Left renal pelvis (tissue), 4 donors: ENCODE results near the gene C16orf95. TPM values are rescaled to one million over a fixed set of nuclear protein-coding genes. Genes with fewer than 3 reads are reported as not detected.

ENCODE experiments used
- DNase-seq, 4 donors: peaks; one replicate each; pipeline ENCODE4 v3.0.0-alpha.2; 2013; ENCODE audit warnings: low read depth in 4 of 4, low spot score in 3 of 4
- polyA plus RNA-seq, 4 donors: library from polyadenylated mRNA; unstranded; fragments of 120-200 nt; gene quantifications; one replicate each; pipeline ENCODE4 v1.2.1, GENCODE V29; 2013; ENCODE audit not compliant: insufficient read length in 4 of 4

The C16orf95 gene
- polyA plus RNA-seq, 4 donors: 2.5 to 4.2 (median 3.8) TPM

DNA sequence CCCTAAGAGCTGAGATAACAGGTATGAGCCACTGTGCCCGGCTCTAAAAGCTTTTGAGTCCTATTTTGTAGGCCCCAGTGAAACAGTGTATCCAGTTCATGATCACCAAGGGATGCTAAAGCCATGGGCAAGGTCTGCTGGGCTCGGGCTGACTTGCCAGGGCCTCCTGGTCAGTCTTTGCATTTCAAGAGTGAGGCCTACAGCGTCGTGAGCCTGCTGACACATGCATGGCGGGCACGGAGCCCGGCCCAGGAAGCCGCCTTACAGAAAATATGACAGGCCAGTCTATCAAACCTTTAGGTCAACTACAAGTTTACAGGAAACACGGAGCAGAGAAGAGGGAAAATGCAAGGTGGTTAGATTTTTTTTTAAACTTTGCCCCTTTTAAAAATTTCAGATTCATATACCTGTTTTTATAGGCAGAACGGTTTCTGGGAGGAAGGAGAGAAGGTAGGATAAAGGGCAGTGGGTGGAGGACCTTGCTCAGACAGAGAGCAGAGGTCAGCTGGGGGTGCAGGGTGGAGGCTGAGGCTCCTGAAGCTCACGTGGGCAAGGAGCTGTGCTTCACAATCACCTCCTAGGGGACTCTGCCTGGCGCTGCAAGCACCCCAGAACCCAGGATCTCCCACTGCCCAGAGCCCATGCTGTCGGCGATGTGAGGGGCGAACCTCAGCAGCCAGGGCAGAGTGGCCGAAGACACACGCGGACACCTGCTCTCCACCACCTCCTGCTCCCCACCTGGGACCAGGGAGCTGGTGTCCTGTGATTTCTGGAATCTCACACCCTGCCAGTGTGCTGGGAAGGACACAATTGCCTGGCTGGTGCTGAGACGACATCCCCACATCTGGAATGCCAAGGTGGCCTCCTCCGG is 21.3 kb downstream of the C16orf95 start:
- DNase-seq: no peak

DNA sequence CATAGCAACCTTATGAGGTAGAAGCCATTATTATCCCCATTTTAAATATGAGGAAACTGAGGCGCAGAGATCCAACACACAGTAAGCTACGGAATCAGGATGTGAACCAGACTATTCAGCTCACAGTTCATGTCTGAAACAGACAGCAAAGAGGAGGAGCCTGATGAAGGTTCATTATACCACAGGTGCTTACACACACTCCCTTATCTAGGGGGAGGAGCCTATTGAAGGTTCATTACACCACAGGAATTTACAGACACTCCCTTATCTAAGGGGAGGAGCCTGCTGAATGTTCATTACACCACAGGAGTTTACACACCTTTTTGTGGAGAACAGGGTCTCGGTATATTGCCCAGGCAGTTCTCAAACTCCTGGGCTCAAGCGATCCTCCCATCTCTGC is 21.9 kb downstream of the C16orf95 start:
- no peak for DNase-seq

DNA sequence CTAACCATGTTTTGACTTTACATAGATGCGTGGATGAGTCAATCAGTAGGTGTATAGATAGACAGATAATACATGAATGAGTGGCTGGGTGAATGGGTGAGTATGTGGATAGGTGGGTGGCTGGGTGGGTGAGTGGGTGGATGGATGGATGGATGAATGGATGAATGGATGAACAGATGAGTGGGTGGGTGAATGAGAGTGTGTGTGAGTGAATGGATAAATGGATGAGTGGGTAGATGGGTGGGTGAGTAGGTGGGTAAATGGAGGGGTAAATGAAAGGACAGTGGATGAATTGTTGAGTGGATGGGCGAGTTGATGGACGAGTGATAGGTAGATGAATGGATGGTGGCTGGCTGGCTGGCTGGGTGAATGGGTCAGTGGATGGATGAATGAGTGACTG is 23.2 kb downstream of the C16orf95 start:
- no peak for DNase-seq

DNA sequence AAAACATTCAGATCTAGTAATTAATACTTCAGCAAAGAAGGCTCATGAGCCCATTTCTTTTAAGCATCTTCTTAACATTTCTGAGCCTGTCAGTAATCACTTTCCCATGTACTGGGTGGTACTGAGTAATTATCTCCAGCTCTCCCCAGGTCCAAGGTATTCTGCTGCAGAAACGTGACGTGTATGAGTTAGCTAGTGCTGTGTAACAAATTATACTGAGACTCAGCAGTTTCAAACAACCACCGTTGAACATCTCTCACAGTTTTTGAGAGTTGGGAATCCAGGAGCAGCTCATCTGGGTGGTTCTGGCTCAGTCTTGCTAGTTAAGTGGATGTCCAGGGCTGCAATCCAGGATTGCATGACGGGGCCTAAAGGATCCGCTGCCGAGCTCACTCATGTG is 25.2 kb downstream of the C16orf95 start:
- DNase-seq: no peak

DNA sequence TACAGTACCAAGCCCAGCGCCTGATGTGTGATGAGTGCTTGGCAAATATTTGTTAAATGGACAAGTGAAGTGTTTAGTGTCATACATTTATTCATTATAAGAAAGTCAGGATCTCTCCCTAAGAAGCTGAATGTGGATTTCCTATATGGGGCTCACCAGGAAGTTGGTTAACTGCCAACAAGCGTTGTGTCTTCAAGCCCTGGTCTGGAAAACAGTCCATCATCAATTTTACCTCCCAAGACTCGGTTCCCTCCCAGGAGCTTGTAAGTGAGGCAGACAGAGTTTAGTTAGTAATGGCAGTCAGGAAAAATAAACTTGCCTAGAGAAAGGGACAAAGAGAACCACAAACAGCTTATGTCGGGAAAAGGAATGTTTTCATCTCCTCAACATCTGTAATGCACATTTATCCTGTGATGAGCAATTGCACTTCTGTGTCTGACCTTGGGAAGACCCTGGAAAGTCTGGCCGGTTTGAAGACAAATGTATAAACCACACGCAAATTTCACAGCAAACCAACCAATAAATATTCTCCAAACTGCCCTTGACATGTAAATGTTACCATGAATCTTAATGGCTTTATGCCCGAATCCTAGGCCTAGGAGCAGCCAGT is 28.3 kb downstream of the C16orf95 start:
- DNase-seq: no peak

DNA sequence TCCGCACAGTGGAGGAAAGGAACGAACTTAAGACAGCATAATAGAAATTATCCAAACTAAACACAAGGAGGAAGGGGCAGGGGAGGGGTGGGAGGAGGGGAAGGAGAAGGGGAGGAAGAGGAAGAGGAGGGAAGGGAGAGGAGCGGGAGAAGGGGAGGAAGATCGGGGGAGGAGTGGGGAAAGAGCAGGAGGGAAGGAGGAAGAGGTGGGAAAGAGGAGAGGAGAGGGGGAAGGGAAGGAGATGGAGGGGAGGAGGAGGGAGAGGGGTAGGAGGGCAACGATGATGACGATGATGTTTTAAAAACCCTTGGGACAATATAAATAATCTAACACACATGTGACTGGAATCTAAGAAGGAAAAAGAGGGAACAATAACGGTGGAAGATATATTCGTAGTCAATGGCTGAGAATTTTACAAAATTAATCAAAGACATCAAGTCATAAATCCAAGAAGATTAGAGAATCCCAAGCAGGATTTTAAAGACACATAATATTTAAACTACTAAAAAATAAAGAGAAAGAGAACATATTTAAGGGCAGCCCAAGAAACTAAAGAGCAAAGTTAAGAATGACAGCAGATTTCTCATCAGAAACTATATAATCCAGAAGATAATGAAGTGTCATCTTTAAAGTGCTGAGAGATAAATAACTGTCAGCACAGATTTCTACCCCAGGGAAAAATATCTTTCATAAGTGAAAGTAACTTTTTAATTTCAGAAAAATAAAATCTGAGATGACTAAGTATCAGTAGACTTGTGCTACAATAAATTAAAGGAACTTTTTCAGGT is 30.2 kb downstream of the C16orf95 start:
- DNase-seq: no peak

DNA sequence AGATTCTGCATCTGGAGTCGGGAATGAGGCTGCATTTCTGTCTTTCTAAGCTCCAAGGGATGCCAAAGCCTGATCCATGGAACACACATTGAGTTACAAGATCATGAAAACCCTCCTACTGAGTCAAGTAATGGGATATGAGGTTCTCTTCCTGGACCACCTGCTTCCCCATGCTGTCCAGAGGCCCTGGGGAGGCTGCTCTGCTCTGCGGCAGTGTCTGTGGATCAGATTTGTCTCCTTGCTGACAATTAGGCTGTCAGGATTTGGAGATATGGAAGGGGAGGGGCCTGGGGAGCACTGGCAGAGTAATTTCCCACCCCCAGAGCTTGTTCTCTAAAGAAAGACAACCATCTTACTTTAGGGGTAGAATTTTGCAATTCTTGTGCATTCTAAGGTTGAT is 33.0 kb downstream of the C16orf95 start:
- no peak for DNase-seq

DNA sequence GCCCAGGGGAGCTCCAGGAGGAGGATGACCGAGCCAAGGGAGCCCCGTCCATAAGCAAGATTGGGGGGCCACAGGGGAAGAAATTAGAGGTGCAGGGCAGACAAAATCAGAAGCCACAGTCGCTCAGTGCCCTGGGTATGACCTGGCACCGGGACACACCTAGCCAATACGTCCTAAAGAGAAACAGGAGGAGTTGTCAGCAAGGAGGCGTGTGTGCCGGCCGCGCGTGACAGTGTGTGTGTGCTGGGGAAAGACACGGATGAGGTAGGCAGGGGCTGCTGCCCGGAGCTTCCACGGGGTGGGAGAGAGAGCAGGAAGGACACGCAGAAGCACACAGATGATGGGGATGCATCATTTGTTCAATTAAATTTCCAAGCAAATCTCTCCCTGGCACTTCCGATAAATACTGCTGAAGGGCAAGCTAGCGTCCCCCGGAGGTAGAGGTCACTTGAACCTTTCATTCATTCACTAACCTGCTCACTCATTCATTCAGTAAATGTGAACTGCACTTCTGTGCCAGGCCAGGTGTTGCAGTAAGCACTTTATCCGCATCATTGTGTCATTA is 38.0 kb downstream of the C16orf95 start:
- no peak for DNase-seq

DNA sequence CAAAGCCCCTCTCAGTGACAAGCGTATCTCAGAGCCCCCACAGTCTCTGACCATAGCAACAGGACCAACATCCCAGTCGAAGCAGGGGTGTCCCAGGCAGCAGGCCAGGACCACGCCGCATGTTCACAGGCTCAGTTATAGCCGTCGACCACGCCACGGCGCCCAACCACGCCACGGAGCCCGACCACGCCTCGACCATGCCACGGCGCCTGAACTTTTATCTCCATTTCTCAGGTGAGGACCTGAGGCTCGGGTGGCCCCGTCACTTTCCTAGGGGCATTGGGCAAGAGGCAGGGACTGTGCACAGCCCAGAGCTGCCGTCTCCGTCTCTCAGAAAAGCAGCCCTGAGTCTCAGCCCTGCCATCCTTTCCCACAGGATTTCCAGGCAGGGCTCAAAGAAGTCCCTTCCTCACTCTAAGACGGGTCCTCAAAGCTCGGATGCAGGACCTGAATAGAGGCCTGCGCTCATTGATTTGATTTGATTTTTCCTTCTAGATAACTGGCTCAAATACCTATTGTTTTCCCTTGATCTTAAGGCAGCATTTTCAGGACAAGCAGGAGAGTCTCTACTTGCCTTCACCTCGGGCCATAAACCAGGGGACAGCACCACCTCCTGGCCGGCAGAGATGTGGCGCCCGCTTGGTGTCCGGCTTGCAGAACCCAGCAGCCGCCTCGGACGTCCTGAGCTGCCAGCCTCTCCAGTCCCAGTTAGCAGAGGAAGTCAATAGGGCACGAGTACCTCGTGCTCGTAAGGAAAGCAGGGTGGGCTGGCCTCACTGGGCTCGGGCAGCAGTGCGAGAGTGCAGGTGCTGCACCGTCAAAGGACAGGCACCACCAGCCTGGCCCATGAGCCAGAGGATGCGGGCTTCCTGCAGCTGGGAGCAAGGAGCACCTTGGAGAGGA is 38.8 kb downstream of the C16orf95 start:
- peak; percentile 60 to 67 (median 63) for DNase-seq

DNA sequence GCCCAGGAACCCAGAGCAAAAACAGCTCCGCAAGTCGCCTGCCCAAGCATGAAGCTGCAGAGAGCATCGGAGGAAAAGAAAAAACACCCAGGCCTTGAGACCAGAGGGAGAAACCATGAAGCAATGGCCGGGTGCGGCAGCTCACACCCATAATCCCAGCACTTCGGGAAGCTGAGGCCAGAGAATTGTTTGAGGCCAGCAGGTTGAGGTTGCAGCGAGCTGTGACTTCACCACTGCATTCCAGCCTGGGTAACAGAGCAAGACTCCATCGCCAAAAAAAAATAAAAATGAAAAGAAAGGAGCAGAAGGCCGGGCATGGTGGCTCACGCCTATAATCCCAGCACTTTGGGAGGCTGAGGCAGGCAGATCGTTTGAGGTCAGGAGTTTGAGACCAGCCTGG is 40.3 kb downstream of the C16orf95 start:
- DNase-seq: no peak

DNA sequence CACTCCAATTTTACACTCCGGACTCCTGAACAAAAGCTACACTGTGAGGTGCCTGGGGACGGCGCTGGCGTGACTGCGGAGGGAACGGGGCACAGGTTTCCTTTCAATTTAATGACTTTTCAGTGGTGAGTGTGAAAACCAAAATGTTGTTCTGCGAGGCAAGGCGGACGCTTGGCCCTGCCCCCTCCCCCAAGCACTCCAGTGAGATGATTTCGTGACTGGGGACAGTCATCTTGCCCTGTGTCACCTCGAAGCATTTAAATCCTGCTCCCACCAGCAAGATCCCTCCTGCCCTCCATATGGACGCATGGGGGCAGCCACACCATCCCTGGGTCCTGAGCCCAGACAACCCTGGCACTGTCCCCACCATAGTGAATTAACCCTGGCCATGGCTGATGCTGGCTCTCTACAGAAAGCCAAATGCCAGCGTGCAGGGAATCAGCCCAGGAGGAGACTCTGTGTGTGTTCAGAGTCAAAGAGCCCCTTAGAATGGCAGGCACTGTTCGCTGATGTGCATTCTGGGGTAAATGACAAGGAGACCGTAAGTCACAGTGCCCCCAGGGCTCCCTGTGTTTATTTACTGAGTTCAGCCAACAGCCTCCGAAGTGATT is 41.0 kb downstream of the C16orf95 start:
- no peak for DNase-seq

DNA sequence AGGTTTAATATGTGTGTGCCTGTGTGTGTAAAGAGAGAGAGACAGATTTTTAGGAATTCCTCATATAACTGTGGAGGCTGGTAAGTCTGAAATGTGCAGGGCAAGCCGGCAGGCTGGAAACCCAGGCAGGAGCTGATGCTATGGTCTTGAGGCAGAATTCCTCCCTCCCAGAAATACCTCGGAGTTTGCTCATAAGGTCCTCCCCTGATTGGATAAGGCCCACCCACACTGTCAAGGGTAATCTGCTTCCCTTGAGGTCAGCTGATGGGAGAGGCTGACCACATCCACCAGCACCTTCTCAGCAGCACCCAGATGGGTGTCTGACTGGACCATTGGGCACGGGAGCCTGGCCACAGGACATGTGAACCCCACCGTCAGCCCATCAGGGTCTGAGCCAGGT is 42.4 kb downstream of the C16orf95 start:
- DNase-seq: no peak

DNA sequence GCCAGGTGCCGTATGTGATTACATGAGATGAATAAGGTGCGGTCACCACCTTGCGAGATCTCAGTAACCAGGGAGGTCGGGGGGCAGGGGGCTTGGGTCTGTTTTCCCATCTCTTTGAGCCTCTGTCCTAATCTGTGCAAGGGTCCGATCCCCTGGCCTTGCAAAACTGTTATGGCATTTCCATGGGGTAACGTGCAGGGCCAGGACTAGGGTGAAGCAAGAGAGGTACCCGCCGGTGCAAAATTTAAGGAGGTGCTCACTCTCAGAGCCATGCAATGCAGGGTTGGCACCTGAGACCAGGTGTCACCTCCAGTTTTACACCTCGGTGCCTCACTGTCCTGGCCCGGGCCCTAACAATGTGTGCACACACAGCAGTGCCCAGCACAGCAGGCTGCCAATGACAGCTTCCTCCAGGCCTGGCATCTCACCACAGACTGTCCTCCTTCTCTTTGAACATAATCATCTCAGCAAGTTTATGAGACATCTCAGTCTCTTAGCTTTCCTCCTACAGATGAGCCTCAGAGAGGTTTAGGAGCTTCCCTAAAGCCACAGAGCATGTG is 43.6 kb downstream of the C16orf95 start:
- no peak for DNase-seq

DNA sequence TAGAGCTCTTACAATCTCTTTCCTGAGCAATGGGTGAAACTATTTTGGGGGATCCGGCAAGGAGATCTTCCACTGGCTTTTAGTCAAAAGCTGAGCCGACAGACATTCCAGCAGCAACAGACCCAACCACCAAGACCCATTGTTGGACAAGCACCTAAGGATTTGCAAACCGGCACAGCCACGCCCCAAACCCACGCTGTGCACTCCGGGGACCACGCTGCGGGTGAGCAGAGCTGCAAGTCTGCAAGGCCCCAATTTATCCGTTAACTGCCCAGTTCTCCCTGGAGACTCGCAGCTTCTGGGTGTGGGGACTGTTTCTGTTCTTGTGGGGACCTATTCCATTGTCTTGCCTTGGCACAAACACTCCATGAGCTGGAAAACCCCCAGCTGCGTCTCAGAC is 45.9 kb downstream of the C16orf95 start:
- DNase-seq: no peak

DNA sequence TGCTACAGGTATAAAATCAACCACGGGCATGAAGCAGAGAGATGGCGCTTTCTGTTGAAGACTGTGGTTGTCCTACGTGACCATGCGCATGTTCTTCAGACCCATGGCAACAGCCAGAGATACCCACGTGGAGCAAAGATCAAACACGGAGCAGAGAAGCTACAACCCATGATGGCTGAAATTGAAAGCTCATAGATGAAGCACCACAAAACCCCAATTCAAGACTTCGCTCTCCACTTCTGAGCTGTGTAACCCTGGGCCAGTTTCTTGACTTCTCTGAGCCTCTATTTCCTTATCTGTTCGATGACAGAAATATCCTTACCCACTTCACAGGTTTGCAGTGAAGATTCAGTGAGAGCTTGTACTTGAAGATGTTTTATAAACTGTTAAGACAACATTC is 49.6 kb downstream of the C16orf95 start:
- no peak for DNase-seq

DNA sequence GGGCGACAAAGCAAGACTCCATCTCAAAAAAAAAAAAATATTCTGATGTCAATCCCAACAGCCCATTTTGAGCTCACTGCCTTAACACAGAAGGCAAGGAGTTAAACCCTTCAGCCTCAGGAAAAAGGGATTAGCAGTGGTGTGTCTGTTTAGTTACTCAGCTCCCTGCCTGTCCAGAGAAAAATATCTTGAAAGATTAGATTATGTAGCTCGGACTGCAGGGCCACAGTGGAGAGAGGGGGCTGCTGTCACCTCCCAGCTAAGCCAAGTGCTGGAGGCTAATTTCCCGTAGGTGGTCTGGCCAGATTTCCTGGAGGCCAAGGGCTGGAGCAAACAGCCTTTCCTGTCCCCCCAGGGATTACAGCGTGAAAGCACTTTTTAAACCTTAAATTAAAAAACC is 50.3 kb downstream of the C16orf95 start:
- no peak for DNase-seq

DNA sequence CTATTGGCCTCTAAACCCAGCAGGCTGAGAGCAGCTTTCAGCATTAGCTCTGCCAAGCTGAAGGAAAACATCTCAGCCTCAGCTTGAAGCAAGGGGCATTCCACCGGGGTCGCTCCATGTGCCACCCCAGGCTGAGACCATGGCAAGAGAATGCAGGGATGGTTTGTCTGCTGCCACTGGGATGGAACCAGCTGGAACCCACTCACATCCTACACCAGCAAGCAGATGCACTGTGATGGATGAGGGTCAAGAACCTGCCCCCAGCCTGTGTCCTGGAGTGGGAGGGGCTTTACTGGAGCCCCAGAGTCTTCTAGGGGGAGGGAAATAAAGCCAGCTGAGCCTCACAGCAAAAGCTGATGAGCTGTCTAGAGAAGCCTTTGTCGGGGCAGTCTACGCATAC is 51.9 kb downstream of the C16orf95 start:
- no peak for DNase-seq

DNA sequence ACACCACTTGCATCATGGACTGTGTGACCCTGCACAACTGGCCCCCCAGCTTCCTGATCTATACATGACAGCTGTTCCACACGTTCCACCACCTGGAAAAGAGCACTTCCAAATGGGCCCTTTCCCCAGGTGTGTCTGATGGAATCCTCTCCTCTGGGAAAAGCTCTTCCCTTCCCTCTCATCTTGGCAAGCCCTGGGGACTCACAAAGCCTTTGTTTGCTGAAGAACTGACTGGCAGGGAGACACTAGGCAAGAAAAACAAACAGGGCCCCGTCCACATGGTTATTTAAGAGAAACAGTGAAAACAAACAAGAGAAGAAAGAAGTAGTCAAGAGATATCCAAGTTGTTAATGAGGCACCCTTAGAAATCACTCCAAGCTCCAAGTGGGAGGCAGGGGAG is 52.6 kb downstream of the C16orf95 start:
- DNase-seq: no peak

DNA sequence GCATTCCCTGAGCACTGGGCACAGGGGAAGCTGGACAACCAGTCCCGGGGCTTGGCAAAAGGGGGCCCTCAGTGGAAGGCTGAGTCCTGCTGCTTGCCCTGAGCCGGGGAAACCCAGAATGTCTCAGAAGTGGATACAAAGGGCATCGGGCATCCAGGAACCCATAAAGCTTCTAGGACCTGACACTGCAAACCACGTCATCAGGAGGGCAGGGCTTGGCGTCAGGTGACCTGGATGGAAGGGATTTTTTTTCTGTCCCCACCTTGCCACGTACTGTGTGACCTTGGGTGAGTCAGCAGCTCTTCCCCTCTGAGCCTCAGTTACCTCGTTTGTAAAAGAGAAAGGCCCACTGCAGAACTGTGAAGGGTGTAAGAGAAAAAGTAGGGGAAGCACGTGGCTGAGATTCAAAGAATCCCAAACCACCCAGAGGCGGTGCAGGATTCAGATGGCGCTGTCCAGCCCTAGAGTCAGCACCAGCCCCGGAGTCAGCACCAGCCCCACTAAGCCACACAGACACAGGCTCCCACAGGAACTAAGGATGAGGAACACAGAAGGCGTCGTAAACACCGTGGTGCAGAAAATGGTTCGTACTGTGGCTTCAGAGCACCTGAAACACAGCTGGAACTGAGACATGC is 53.7 kb downstream of the C16orf95 start:
- no peak for DNase-seq
